Measurements from ENCODE around the gene NAALADL2. TPM values are rescaled to one million over a fixed set of nuclear protein-coding genes. Genes with fewer than 3 reads are reported as not detected.

Gene NAALADL2
- total and polyA plus RNA-seq, 4 donors = 0.28 to 4.6 (median 3.1) TPM

- no peak overlapping the region for H3K27ac ChIP-seq (ENCODE audit: low read depth in 1 of 2, low read length in 2 of 2)
- 72% methylated on average over 2 of the region's 2 CpGs for WGBS
- no peaks in the 10 kb centered on the region for H3K36me3 ChIP-seq (ENCODE audit: control insufficient read depth in 4 of 4, insufficient read depth in 3 of 4, low read depth in 1 of 4, low read length in 3 of 4)
- no peaks in the 10 kb centered on the region for H3K27me3 ChIP-seq (ENCODE audit: control insufficient read depth in 4 of 4, insufficient read depth in 4 of 4, low read length in 3 of 4)
- H3K9me3 ChIP-seq (ENCODE audit: control insufficient read depth in 4 of 4, low read length in 3 of 4) = no peaks in the 10 kb centered on the region
- no peak for DNase-seq (ENCODE audit: low spot score)
- H3K4me3 ChIP-seq (ENCODE audit: low read depth in 1 of 3, low read length in 3 of 3) = no peak overlapping the region
- no peaks in the 10 kb centered on the region for H3K4me1 ChIP-seq (ENCODE audit: control insufficient read depth in 4 of 4, insufficient read depth in 4 of 4, low read length in 3 of 4)
- TF ChIP-seq, protein P1, sequence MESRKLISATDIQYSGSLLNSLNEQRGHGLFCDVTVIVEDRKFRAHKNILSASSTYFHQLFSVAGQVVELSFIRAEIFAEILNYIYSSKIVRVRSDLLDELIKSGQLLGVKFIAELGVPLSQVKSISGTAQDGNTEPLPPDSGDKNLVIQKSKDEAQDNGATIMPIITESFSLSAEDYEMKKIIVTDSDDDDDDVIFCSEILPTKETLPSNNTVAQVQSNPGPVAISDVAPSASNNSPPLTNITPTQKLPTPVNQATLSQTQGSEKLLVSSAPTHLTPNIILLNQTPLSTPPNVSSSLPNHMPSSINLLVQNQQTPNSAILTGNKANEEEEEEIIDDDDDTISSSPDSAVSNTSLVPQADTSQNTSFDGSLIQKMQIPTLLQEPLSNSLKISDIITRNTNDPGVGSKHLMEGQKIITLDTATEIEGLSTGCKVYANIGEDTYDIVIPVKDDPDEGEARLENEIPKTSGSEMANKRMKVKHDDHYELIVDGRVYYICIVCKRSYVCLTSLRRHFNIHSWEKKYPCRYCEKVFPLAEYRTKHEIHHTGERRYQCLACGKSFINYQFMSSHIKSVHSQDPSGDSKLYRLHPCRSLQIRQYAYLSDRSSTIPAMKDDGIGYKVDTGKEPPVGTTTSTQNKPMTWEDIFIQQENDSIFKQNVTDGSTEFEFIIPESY (IDR thresholded peaks at IDR 0.05) = no peak
- TF ChIP-seq FOXA1 (IDR thresholded peaks at IDR 0.05) (no peak), FOXA2 (IDR thresholded peaks at IDR 0.05) (no peak), EGR1 (IDR thresholded peaks at IDR 0.05; ENCODE audit: low read depth in 2 of 2) (no peak), HNF4G (IDR thresholded peaks at IDR 0.05) (no peak), CTCF (IDR thresholded peaks at IDR 0.05; ENCODE audit: low read depth, low read length, missing input control) (no peak), SP1 (IDR thresholded peaks at IDR 0.05) (no peak), TAF1 (conservative IDR thresholded peaks at IDR 0.05) (no peak), GABPA (IDR thresholded peaks at IDR 0.05 in 1 of 2, conservative IDR thresholded peaks at IDR 0.05 in 1 of 2) (no peak), HNF4A (conservative IDR thresholded peaks at IDR 0.05) (no peak), RAD21 (IDR thresholded peaks at IDR 0.05) (no peak), JUND (IDR thresholded peaks at IDR 0.05) (no peak), ATF3 (IDR thresholded peaks at IDR 0.05) (no peak), RXRA (IDR thresholded peaks at IDR 0.05) (no peak)
- TF ChIP-seq, protein P2, sequence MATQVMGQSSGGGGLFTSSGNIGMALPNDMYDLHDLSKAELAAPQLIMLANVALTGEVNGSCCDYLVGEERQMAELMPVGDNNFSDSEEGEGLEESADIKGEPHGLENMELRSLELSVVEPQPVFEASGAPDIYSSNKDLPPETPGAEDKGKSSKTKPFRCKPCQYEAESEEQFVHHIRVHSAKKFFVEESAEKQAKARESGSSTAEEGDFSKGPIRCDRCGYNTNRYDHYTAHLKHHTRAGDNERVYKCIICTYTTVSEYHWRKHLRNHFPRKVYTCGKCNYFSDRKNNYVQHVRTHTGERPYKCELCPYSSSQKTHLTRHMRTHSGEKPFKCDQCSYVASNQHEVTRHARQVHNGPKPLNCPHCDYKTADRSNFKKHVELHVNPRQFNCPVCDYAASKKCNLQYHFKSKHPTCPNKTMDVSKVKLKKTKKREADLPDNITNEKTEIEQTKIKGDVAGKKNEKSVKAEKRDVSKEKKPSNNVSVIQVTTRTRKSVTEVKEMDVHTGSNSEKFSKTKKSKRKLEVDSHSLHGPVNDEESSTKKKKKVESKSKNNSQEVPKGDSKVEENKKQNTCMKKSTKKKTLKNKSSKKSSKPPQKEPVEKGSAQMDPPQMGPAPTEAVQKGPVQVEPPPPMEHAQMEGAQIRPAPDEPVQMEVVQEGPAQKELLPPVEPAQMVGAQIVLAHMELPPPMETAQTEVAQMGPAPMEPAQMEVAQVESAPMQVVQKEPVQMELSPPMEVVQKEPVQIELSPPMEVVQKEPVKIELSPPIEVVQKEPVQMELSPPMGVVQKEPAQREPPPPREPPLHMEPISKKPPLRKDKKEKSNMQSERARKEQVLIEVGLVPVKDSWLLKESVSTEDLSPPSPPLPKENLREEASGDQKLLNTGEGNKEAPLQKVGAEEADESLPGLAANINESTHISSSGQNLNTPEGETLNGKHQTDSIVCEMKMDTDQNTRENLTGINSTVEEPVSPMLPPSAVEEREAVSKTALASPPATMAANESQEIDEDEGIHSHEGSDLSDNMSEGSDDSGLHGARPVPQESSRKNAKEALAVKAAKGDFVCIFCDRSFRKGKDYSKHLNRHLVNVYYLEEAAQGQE (IDR thresholded peaks at IDR 0.05) = no peak
- TF ChIP-seq, protein P3, sequence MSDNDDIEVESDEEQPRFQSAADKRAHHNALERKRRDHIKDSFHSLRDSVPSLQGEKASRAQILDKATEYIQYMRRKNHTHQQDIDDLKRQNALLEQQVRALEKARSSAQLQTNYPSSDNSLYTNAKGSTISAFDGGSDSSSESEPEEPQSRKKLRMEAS (IDR thresholded peaks at IDR 0.05) = no peak
- no peak overlapping the region for H3K9ac ChIP-seq (ENCODE audit: low read depth in 1 of 2, low read length in 2 of 2)
These were observed 296.0 kb downstream of the NAALADL2 start for GRCh38 chr3:175155172-175155571.

DNA sequence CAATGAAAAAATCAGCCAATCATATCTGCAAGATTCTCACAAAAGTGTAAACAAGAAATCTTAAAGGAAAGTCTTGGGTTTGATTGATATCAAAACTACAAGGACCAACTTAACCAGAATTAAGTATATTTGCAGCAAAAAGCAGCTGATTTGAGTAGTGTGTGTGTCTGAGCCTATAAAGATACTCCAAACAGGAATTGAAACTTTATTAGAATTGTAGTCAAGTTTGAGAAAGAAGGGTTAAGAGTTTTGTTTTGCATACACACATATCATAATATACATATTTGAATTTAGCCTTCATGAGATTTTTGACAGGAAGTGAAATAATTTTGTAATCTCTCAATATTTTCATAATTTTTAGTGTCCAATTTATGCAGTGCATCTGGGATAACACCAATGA is 300.1 kb downstream of the NAALADL2 start:
- no peaks in the 10 kb centered on the region for H3K9me3 ChIP-seq (ENCODE audit: control insufficient read depth in 4 of 4, low read length in 3 of 4)
- DNase-seq (ENCODE audit: low spot score) = no peak
- no peak overlapping the region for H3K4me3 ChIP-seq (ENCODE audit: low read depth in 1 of 3, low read length in 3 of 3)
- no peaks in the 10 kb centered on the region for H3K4me1 ChIP-seq (ENCODE audit: control insufficient read depth in 4 of 4, insufficient read depth in 4 of 4, low read length in 3 of 4)
- H3K36me3 ChIP-seq (ENCODE audit: control insufficient read depth in 4 of 4, insufficient read depth in 3 of 4, low read depth in 1 of 4, low read length in 3 of 4) = no peaks in the 10 kb centered on the region
- H3K27ac ChIP-seq (ENCODE audit: low read depth in 1 of 2, low read length in 2 of 2) = no peak overlapping the region
- H3K9ac ChIP-seq (ENCODE audit: low read depth in 1 of 2, low read length in 2 of 2) = no peak overlapping the region
- no peaks in the 10 kb centered on the region for H3K27me3 ChIP-seq (ENCODE audit: control insufficient read depth in 4 of 4, insufficient read depth in 4 of 4, low read length in 3 of 4)
- TF ChIP-seq JUND (IDR thresholded peaks at IDR 0.05) (no peak), FOXA1 (IDR thresholded peaks at IDR 0.05) (no peak), HNF4G (IDR thresholded peaks at IDR 0.05) (no peak), RAD21 (IDR thresholded peaks at IDR 0.05) (no peak), TAF1 (conservative IDR thresholded peaks at IDR 0.05) (no peak), YY1 (IDR thresholded peaks at IDR 0.05) (no peak), HNF4A (conservative IDR thresholded peaks at IDR 0.05) (no peak), EGR1 (IDR thresholded peaks at IDR 0.05; ENCODE audit: low read depth in 2 of 2) (no peak)
- TF ChIP-seq, protein P1 (IDR thresholded peaks at IDR 0.05) = no peak
- TF ChIP-seq, protein P3 (IDR thresholded peaks at IDR 0.05) = no peak
- TF ChIP-seq, protein P2 (IDR thresholded peaks at IDR 0.05) = no peak

All from liver (tissue), 9 donors.